DOHH2 (cell line): Measurements from ENCODE around the gene PHLPP1.

Experiments used
- CTCF ChIP-seq: fragments of 200-600 bp; sonication (generic); IDR thresholded peaks from one replicate; pipeline ENCODE4 v1.5.1; 2014; ENCODE audit warnings: antibody characterized with exemption, mild to moderate bottlenecking, low read depth, low read length; ENCODE audit not compliant: poor library complexity, severe bottlenecking
- EZH2phosphoT487 ChIP-seq: fragments of 200-600 bp; sonication (generic); IDR thresholded peaks from 2 replicates; pipeline ENCODE4 v1.6.1; 2017; ENCODE audit warnings: borderline replicate concordance, mild to moderate bottlenecking, antibody characterized with exemption, low read length, moderate library complexity, mixed read lengths

GRCh38 chr18:62959481-62959880 lies 244.1 kb downstream of the PHLPP1 start:
- no peak for TF ChIP-seq CTCF
- no peak for TF ChIP-seq EZH2phosphoT487
